Astrocyte (in vitro differentiated cells and primary cell): ENCODE measurements around the gene LCOR.

Experiments used
- CTCF ChIP-seq: IDR thresholded peaks from 2 replicates; pipeline ENCODE4 v1.5.1; 2011; ENCODE audit warnings: low read depth, mild to moderate bottlenecking, inconsistent platforms, low read length, moderate library complexity; ENCODE audit not compliant: insufficient read depth
- EZH2 ChIP-seq: IDR thresholded peaks from 2 replicates; pipeline ENCODE4 v1.6.1; 2012; ENCODE audit warnings: mild to moderate bottlenecking, low read length, inconsistent platforms; ENCODE audit not compliant: insufficient read depth

DNA sequence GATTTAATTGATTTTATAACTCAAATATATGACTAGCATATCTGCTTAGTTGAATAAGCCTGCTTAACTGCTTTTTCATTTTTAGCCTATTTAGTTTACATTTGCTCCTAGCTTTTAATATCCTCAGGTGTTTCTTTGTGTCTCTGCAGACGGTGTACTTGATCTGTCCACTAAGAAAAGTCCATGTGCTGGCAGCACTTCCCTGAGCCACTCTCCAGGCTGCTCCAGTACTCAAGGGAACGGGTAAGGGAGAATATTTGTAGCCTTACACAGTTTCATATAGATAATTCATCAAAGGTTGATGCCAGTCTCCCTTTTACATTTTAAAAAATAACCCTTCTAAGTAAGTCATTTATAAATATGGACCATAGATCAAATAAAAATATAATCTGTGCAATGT, 119.9 kb downstream of the LCOR start:
- TF ChIP-seq CTCF, result no peak
- no peak for TF ChIP-seq EZH2
